ENCODE data around the gene APOC1.
A peak's percentile ranks its signal among the peaks of the same experiment; 100 is the strongest.

Gene APOC1

DNA sequence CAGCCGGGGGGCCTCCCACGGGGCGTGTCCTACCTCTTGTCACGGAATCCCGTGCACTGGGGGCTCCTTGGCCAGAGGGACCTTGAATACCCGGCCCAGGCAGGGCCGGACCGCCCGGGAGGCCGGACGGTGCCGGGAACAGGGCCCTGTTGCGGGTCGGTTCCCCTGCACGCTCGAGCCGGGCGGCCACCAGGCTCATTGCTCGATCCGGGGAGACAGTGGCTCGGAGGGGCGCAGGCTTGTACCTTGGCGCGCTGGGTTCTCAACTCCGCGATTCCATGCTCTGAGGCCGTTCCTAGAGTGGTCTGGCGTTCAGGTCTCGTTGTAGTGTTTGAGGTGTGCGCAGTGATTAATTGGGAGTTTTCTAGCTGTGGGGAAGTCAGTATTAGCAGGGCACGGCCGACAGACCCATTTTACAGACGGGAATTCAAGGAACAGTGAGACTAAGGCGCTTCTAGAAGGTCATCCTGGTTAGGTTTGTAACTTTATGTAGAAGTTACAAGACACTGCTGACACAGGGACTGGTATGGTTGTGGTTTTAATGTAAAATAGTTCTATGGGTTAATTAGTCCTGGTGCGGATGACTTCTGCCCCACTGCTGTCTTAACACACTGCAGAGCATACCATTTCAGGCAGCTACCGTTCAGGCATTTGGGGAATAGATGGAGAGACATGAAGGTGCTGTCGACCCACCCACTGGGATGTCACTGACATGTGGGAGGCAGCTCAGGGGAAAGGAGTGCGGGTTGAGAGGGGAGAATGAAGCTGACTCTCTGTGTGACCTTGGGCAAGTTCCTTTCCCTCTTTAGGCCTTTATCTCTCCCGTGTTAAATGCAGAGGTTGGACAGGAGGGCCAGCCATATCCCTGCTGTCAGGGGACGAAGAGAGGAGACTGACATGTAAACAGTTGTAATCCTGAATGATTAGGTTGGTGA is 41.4 kb downstream of the APOC1 start:
- peak; percentile 15 for DNase-seq (ENCODE audit: low spot score)

DNA sequence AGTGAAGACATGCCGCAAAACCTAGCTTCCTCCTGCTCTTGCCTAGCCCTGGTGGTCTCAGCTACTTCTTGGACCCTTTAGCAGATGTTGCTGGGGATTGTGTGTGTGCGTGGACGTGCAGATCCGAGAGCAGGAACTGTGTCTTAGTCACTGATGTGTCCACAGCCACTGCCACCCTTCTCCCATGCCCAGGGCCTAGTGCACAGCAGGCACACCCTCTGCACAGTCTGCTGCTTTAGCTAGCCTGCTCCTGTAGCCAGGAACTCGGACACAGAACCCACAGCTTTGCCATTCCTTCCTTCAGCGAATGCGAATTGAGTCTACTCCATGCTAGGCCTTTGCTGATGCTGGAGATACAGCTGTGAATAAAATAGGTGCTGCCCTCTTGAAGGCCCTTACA is 43.1 kb downstream of the APOC1 start:
- DNase-seq (ENCODE audit: low spot score), result no peak

DNA sequence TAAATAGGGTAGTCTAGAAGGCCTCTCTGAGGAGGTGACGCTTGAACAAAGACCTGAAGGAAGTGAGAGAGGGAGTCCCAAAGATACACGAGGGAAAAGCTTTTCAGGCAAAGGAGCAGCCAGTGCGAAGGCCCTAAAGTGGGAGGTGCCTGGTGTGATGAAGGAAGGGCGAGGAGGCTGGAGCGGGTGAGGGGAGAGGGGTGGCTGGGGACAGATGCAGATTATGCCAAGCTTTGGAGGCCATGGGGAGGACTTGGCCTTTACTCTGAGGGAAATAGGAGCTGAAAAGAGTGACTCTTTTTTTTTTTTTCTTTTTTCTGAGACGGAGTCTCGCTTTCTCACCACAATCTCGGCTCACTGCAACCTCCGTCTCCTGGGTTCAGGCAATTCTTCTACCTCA is 43.7 kb downstream of the APOC1 start:
- no peak for DNase-seq (ENCODE audit: low spot score)

DNA sequence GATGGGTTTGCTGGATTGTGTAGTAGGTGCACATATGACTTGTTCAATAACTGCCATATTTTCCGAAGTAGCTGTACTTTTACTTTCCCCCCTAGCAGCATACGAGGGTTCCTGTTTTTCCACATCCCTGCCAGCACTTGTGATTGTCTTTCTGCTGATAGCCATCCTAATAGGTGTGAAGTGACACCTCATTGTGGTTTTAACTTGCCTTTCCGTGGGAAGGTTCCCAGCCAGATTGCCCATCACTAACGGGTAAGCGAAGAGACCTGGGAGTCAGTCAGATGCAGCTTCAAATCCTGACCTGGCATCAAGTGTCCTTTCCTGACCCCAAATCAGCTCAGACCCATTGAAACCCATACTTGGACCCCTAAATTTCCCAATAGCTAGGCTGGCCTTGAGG is 45.3 kb downstream of the APOC1 start:
- DNase-seq (ENCODE audit: low spot score), result no peak

DNA sequence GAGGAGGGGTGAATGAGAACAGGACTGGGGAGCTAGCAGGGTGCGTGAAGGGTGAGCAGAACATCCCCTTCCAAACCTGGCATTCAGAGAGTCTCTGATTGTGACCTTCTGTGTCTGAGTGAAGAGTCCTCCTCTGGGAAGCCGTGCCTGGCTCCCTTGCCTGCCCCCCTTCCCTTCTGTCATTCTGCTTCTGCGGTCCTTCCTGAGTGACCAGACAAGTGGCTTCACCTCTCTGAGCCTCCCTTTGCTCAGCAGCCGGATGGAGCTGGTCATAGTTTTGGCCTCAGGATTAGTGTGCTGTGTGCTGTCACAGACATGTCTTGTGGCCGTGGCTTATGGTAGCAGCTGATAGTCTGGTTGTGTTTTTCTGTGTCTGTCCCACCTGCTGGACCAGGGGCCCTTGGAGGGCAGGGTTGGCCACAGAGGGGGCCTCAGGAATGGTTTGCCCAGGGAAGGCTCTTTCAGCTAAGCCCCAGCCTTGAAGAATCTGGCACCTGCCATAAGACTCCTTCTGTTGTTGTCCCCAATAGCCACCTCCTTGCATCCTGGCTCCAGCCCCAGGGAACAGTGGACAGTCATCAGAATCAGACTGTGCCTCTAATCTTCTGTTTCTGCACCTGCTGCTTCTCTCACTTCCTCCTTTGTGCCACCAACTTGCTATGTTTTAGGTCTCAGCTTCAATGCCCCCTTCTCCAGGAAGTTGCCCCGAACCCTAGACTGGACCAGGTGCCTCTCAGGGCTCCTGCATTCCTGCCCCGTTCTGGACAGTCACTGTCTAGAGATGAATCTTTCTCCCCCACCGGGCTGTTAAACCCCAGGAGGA is 46.7 kb downstream of the APOC1 start:
- DNase-seq (ENCODE audit: low spot score), result no peak

DNA sequence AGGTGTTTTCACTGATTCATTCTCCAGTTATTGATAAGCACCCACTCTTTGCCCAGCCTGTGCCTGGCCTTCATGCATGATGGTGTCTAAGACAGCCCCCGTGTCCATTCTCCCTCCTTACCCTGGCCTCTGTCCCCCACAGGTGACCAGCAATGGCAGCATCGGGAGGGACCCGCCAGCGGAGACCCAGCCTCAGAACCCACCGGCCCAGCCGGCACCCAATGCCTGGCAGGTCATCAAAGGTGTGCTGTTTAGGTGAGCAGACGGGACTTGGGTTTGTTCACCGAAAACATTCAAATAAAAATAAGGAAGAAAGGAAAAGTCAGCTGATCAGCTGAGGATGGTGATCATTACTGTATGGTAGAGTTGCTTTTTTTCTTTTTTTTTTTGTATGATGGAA is 47.4 kb downstream of the APOC1 start:
- no peak for DNase-seq (ENCODE audit: low spot score)

DNA sequence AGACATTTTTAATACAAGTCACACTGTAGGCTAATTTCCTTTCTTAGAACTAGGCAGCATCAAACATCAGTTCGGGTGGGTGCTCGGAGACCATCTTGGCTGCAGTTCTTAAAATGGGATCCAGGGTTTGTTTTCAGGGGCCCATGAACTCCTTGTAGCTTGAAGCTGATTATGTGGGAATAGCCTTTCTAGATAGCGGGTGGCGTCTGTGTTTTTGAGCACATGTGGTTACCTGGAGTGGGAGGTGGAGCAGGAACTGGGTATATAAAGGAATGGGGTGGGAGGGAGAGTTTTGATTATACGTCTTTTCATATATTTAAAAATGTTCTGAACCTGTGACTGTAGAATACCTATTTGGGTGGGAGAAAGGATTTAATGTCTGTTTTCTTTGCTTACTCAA is 53.7 kb downstream of the APOC1 start:
- DNase-seq (ENCODE audit: low spot score), result no peak

DNA sequence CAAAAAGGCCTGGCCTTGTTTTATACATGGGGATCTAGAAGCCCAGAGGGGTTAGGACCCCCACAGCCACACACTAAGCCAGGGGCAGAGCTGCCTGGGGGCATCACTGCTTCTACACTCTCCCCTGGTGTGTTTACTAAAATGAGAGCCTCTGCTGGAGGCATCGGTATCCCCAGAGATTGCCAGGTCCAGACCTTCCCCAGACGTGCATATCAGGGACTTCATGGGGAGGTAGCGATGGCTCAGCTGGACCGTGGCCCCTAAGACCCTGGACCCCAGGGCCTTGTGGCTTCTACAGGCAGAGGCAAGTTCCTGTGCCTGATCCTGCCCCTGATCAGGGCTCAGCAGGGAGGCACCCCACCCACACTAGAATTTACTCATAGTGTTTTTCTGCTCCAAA is 54.3 kb downstream of the APOC1 start:
- DNase-seq (ENCODE audit: low spot score), result no peak

Measured in hematopoietic multipotent progenitor cell treated with erythropoietin and hydrocortisone succinate and interleukin-3 and kit ligand, for 17 days (in vitro differentiated cells).